DMS53 treated with DMSO at 0.1 percent for 48 hours (cell line): ENCODE data around the gene APOL3.
"Not testable (repeated sequence)": the region's sequence is repeated elsewhere in the genome, so short reads cannot be mapped to it uniquely, and the experiment has no call there.

Source experiments
- DNase-seq: peaks from one replicate; lab custom pipeline; 2025; ENCODE audit not compliant: unreplicated experiment; lab: John Stamatoyannopoulos, UW

The APOL3 gene

GRCh38 chr22:36136988-36137387 is 23.6 kb downstream of the APOL3 start:
- no peak for DNase-seq

- no peak for DNase-seq
Measured at GRCh38 chr22:36136475-36136874, 24.1 kb downstream of the APOL3 start.

- no peak for DNase-seq
Measured at GRCh38 chr22:36135306-36135980, 25.1 kb downstream of the APOL3 start.

- no peak for DNase-seq
Measured at GRCh38 chr22:36134182-36134581, 26.4 kb downstream of the APOL3 start.

- no peak for DNase-seq
Measured at GRCh38 chr22:36131907-36132306, 28.6 kb downstream of the APOL3 start.

GRCh38 chr22:36129486-36130388 is 30.8 kb downstream of the APOL3 start:
- DNase-seq: no peak

- no peak for DNase-seq
Measured at GRCh38 chr22:36129071-36129470, 31.5 kb downstream of the APOL3 start.

GRCh38 chr22:36125994-36126531 is 34.5 kb downstream of the APOL3 start:
- DNase-seq: no peak

- DNase-seq: no peak
Measured at GRCh38 chr22:36125434-36125833, 35.1 kb downstream of the APOL3 start.

- DNase-seq: no peak
Measured at GRCh38 chr22:36124666-36125065, 35.9 kb downstream of the APOL3 start.

- peak; percentile 79 for DNase-seq
Measured at GRCh38 chr22:36123673-36124630, 36.6 kb downstream of the APOL3 start.

GRCh38 chr22:36120621-36121351 is 39.8 kb downstream of the APOL3 start:
- DNase-seq: not testable (repeated sequence)

- DNase-seq: no peak
Measured at GRCh38 chr22:36117053-36117554, 43.5 kb downstream of the APOL3 start.

- DNase-seq: no peak
Measured at GRCh38 chr22:36116127-36116526, 44.4 kb downstream of the APOL3 start.

GRCh38 chr22:36113121-36113520 is 47.4 kb downstream of the APOL3 start:
- no peak for DNase-seq

GRCh38 chr22:36111316-36111715 is 49.2 kb downstream of the APOL3 start:
- DNase-seq: no peak

- DNase-seq: no peak
Measured at GRCh38 chr22:36110306-36110881, 50.2 kb downstream of the APOL3 start.

GRCh38 chr22:36107436-36107835 is 53.1 kb downstream of the APOL3 start:
- no peak for DNase-seq

GRCh38 chr22:36106910-36107309 is 53.6 kb downstream of the APOL3 start:
- no peak for DNase-seq

- DNase-seq: no peak
Measured at GRCh38 chr22:36104988-36105387, 55.6 kb downstream of the APOL3 start.
